Epithelial cell of proximal tubule (primary cell): ENCODE measurements around the gene DQX1. TPM values are rescaled to one million over a fixed set of nuclear protein-coding genes. Genes with fewer than 3 reads are reported as not detected.

Source experiments
- DNase-seq: peaks from one replicate; pipeline ENCODE4 v3.0.0-alpha.2; 2011; ENCODE audit warnings: low read depth
- H3K4me3 ChIP-seq: 2 replicates; pipeline ENCODE4 v1.5.1; 2011; ENCODE audit warnings: low read depth, mild to moderate bottlenecking, low read length
- CTCF ChIP-seq: conservative IDR thresholded peaks from 2 replicates; pipeline ENCODE4 v1.5.1; 2012; ENCODE audit warnings: low read depth, mild to moderate bottlenecking, low read length
- total RNA-seq: library from RNA; depleted of rRNA; stranded (reverse); fragments of >200 nt; gene quantifications from 2 replicates; pipeline ENCODE4 v1.2.3, GENCODE V29; 2015

DQX1 gene
- total RNA-seq, 1 donor from 2014 or later: not detected

GRCh38 chr2:74553892-74554819, 28.1 kb upstream of the DQX1 start, which contains the start of the genes DOK1 and LOXL3:
TSS of gene DOK1 (plus strand) at chr2:74554720. CDS start at chr2:74554755, 35 bp downstream.
TSS of gene LOXL3 (minus strand) at chr2:74553942. CDS start at chr2:74552634, 1,308 bp downstream.
- DNase-seq: no peak
- peak within 1 kb of the TSS; percentile 76 for H3K4me3 ChIP-seq
- TF ChIP-seq CTCF: no peak

GRCh38 chr2:74552914-74553811, 27.1 kb upstream of the DQX1 start:
- peak overlapping the region; percentile 76 for H3K4me3 ChIP-seq
- no peak for TF ChIP-seq CTCF
- DNase-seq: no peak

- H3K4me3 ChIP-seq: no peak overlapping the region
- no peak for TF ChIP-seq CTCF
- no peak for DNase-seq
Measured at GRCh38 chr2:74551942-74552913, 26.2 kb upstream of the DQX1 start.

GRCh38 chr2:74551530-74551929, 25.5 kb upstream of the DQX1 start:
- TF ChIP-seq CTCF: no peak
- DNase-seq: no peak
- H3K4me3 ChIP-seq: no peak overlapping the region

- H3K4me3 ChIP-seq: no peak overlapping the region
- TF ChIP-seq CTCF: no peak
- no peak for DNase-seq
Measured at GRCh38 chr2:74550231-74550630, 24.2 kb upstream of the DQX1 start.
